ENCODE measurements around the gene S100A3. TPM values are rescaled to one million over a fixed set of nuclear protein-coding genes. Genes with fewer than 3 reads are reported as not detected.

S100A3 gene
- total RNA-seq, 1 experiment from 2014 or later = 12.0 TPM

GRCh38 chr1:153505576-153505975, 43.5 kb downstream of the S100A3 start:
- CTCF ChIA-PET = no interaction called here
- in situ Hi-C loops (cut with HindIII; ENCODE audit: low pct_unique_long_range_greater_than_20kb, low sequenced_read_pairs) = no loop called here
- POLR2A ChIA-PET = no interaction called here
- Histone ChIP-seq H3K4me3 (ENCODE audit: low read depth in 2 of 2, low read length in 2 of 2) (no peak overlapping the region), H3K27me3 (ENCODE audit: control insufficient read depth, insufficient read depth, low read length) (no peaks in the 10 kb centered on the region), H3K27ac (ENCODE audit: low read length) (peak overlapping the region; percentile 71), H3K9me3 (ENCODE audit: control insufficient read depth, insufficient read depth, low read depth, low read length) (no peaks in the 10 kb centered on the region), H3K36me3 (ENCODE audit: control insufficient read depth, insufficient read depth, low read length) (no peaks in the 10 kb centered on the region), H3K4me1 (ENCODE audit: control insufficient read depth, insufficient read depth, low read length) (peaks cover 23% of the 10 kb centered on the region)
- intact Hi-C loops (cut with micrococcal nuclease; ENCODE audit: unreplicated experiment) = loop anchor here (5.0 kb wide), 1 partner anchor 157 kb away; no protein-coding TSS in a partner anchor
- ATAC-seq (no peak), DNase-seq (ENCODE audit: low read depth, low spot score) (no peak)
- TF ChIP-seq SIN3A (IDR thresholded peaks at IDR 0.05; ENCODE audit: borderline replicate concordance, insufficient read depth, low read depth, low read length) (no peak), CTCF (IDR thresholded peaks at IDR 0.05) (no peak), TCF7L2 (IDR thresholded peaks at IDR 0.05; ENCODE audit: low read depth, low read length) (no peak), POLR2AphosphoS5 (IDR thresholded peaks at IDR 0.05; ENCODE audit: low read depth, low read length) (no peak)
- TF ChIP-seq, protein P1, sequence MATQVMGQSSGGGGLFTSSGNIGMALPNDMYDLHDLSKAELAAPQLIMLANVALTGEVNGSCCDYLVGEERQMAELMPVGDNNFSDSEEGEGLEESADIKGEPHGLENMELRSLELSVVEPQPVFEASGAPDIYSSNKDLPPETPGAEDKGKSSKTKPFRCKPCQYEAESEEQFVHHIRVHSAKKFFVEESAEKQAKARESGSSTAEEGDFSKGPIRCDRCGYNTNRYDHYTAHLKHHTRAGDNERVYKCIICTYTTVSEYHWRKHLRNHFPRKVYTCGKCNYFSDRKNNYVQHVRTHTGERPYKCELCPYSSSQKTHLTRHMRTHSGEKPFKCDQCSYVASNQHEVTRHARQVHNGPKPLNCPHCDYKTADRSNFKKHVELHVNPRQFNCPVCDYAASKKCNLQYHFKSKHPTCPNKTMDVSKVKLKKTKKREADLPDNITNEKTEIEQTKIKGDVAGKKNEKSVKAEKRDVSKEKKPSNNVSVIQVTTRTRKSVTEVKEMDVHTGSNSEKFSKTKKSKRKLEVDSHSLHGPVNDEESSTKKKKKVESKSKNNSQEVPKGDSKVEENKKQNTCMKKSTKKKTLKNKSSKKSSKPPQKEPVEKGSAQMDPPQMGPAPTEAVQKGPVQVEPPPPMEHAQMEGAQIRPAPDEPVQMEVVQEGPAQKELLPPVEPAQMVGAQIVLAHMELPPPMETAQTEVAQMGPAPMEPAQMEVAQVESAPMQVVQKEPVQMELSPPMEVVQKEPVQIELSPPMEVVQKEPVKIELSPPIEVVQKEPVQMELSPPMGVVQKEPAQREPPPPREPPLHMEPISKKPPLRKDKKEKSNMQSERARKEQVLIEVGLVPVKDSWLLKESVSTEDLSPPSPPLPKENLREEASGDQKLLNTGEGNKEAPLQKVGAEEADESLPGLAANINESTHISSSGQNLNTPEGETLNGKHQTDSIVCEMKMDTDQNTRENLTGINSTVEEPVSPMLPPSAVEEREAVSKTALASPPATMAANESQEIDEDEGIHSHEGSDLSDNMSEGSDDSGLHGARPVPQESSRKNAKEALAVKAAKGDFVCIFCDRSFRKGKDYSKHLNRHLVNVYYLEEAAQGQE (IDR thresholded peaks at IDR 0.05; ENCODE audit: insufficient read depth in 1 of 2, low read depth in 2 of 2, low read length in 1 of 2) = no peak
- BruUV-seq (replicated peaks) = no TSS peak

GRCh38 chr1:153503766-153504165, 45.3 kb downstream of the S100A3 start:
- ATAC-seq (no peak), DNase-seq (ENCODE audit: low read depth, low spot score) (no peak)
- Histone ChIP-seq H3K36me3 (ENCODE audit: control insufficient read depth, insufficient read depth, low read length) (no peaks in the 10 kb centered on the region), H3K27ac (ENCODE audit: low read length) (no peak overlapping the region; the same call in 1 of the 2 replicates), H3K27me3 (ENCODE audit: control insufficient read depth, insufficient read depth, low read length) (no peaks in the 10 kb centered on the region), H3K4me1 (ENCODE audit: control insufficient read depth, insufficient read depth, low read length) (peaks cover 21% of the 10 kb centered on the region), H3K4me3 (ENCODE audit: low read depth in 2 of 2, low read length in 2 of 2) (no peak overlapping the region), H3K9me3 (ENCODE audit: control insufficient read depth, insufficient read depth, low read depth, low read length) (no peaks in the 10 kb centered on the region)
- intact Hi-C loops (cut with micrococcal nuclease; ENCODE audit: unreplicated experiment) (no loop called here), in situ Hi-C loops (cut with HindIII; ENCODE audit: low pct_unique_long_range_greater_than_20kb, low sequenced_read_pairs) (no loop called here)
- TF ChIP-seq, protein P1 (IDR thresholded peaks at IDR 0.05; ENCODE audit: insufficient read depth in 1 of 2, low read depth in 2 of 2, low read length in 1 of 2) = no peak
- TF ChIP-seq POLR2AphosphoS5 (IDR thresholded peaks at IDR 0.05; ENCODE audit: low read depth, low read length) (no peak), TCF7L2 (IDR thresholded peaks at IDR 0.05; ENCODE audit: low read depth, low read length) (no peak), SIN3A (IDR thresholded peaks at IDR 0.05; ENCODE audit: borderline replicate concordance, insufficient read depth, low read depth, low read length) (no peak), CTCF (IDR thresholded peaks at IDR 0.05) (no peak)
- ChIA-PET POLR2A (no interaction called here), CTCF (no interaction called here)
- BruUV-seq (replicated peaks) = no TSS peak
